Endothelial cell of umbilical vein (primary cell): Measurements from ENCODE around the gene MTNR1B. TPM values are rescaled to one million over a fixed set of nuclear protein-coding genes. Genes with fewer than 3 reads are reported as not detected.
A peak's percentile ranks its signal among the peaks of the same experiment; 100 is the strongest.

Source experiments
- BruUV-seq: library from RNA; stranded (reverse); fragments of 400-500 nt; replicated peaks from 2 replicates; lab custom pipeline; 2021; lab: Mats Ljungman, UMichigan
- CTCF ChIA-PET: fragments of 300-600, 350-600 bp; sonication (Branson Sonifier 250); formaldehyde crosslinking; loops from one replicate; lab custom pipeline; 2021; ENCODE audit warnings: antibody characterized with exemption, inconsistent platforms; lab: Charles Lee
- POLR2A ChIA-PET: fragments of 300-600, 350-600 bp; sonication (Branson Sonifier 250); formaldehyde crosslinking; loops from one replicate; lab custom pipeline; 2021; ENCODE audit warnings: antibody characterized with exemption, inconsistent platforms; lab: Charles Lee
- DNase-seq: peaks from one replicate; pipeline ENCODE4 v3.0.0-alpha.2; 2011; ENCODE audit warnings: low read depth, low spot score
- FAIRE-seq: peaks from 2 replicates; lab custom pipeline; 2011; peaks lifted over from hg19 to GRCh38; lab: Jason Lieb, UNC
- H2AFZ ChIP-seq: 2 replicates; pipeline ENCODE4 v1.6.0; 2012; ENCODE audit warnings: low read depth, low read length, control low read depth, inconsistent platforms
- H3K27ac ChIP-seq: 2 replicates; pipeline ENCODE4 v1.5.1; 2011; ENCODE audit warnings: low read depth, mild to moderate bottlenecking, control low read depth, low read length, moderate library complexity; ENCODE audit not compliant: insufficient read depth
- H3K27me3 ChIP-seq, 2 experiments: 2 replicates each; pipeline versions ENCODE4 v1.6.0 to v1.6.1; 2011; ENCODE audit warnings: low read length in 2 of 2, mixed read lengths in 1 of 2; ENCODE audit not compliant: control insufficient read depth in 2 of 2, insufficient read depth in 2 of 2
- H3K36me3 ChIP-seq, 2 experiments: 2 replicates in 1 of 2; 3 replicates in 1 of 2; pipeline ENCODE4 v1.5.1; 2011; ENCODE audit warnings: low read length in 2 of 2, mild to moderate bottlenecking in 1 of 2, moderate library complexity in 1 of 2; ENCODE audit not compliant: control insufficient read depth in 2 of 2, insufficient read depth in 2 of 2; ENCODE audit errors: extremely low read depth in 1 of 2
- H3K4me1 ChIP-seq: 3 replicates; pipeline ENCODE4 v1.5.1; 2011; ENCODE audit warnings: mild to moderate bottlenecking, low read length; ENCODE audit not compliant: control insufficient read depth, insufficient read depth; ENCODE audit errors: extremely low read depth
- H3K4me2 ChIP-seq: 2 replicates; pipeline ENCODE4 v1.6.1; 2011; ENCODE audit warnings: low read length, control low read depth, mixed read lengths; ENCODE audit not compliant: insufficient read depth
- H3K4me3 ChIP-seq, 3 experiments: fragments of 200-600 bp in 1 of 3; sonication (generic), shearing (Covaris generic) in 1 of 3; replicated peaks in 1 of 3; 2 replicates each; pipeline ENCODE4 v1.5.1; 2011 to 2016; ENCODE audit warnings: control low read depth in 3 of 3, low read length in 3 of 3, mild to moderate bottlenecking in 2 of 3, inconsistent platforms in 1 of 3, low read depth in 1 of 3, moderate library complexity in 1 of 3; ENCODE audit not compliant: insufficient read depth in 1 of 3
- H3K79me2 ChIP-seq: 2 replicates; pipeline ENCODE4 v1.6.0; 2012; ENCODE audit warnings: low read length, inconsistent platforms; ENCODE audit not compliant: control insufficient read depth, insufficient read depth
- H3K9ac ChIP-seq: replicated peaks from 2 replicates; pipeline ENCODE3; 2011; ENCODE audit warnings: low read length, control low read depth; ENCODE audit not compliant: insufficient read depth; ENCODE audit errors: extremely low read depth
- H3K9me1 ChIP-seq: replicated peaks from 3 replicates; pipeline ENCODE4 v1.6.0; 2011; ENCODE audit warnings: mild to moderate bottlenecking, low read length; ENCODE audit not compliant: control insufficient read depth, insufficient read depth; ENCODE audit errors: extremely low read depth
- H3K9me3 ChIP-seq: replicated peaks from 2 replicates; pipeline ENCODE4 v1.5.1; 2012; ENCODE audit warnings: low read length, inconsistent platforms; ENCODE audit not compliant: control insufficient read depth, insufficient read depth
- H4K20me1 ChIP-seq: replicated peaks from 2 replicates; pipeline ENCODE3; 2011; ENCODE audit warnings: mild to moderate bottlenecking, low read length; ENCODE audit not compliant: control insufficient read depth, insufficient read depth; ENCODE audit errors: extremely low read depth
- EZH2 ChIP-seq: IDR thresholded peaks from 2 replicates; pipeline ENCODE4 v1.6.1; 2012; ENCODE audit warnings: borderline replicate concordance, low read depth, mild to moderate bottlenecking, moderate library complexity, low read length, inconsistent platforms; ENCODE audit not compliant: severe bottlenecking
- FOS ChIP-seq: IDR thresholded peaks from 2 replicates; pipeline ENCODE4 v1.6.1; 2011; ENCODE audit warnings: mild to moderate bottlenecking, low read length, moderate library complexity, borderline replicate concordance; ENCODE audit not compliant: insufficient read depth
- GATA2 ChIP-seq: IDR thresholded peaks from 2 replicates; pipeline ENCODE4 v1.7.0; 2011; ENCODE audit warnings: low read depth, mild to moderate bottlenecking, moderate library complexity, mixed read lengths, low read length; ENCODE audit not compliant: insufficient read length, insufficient read depth
- JUN ChIP-seq: IDR thresholded peaks from 2 replicates; pipeline ENCODE4 v1.6.1; 2011; ENCODE audit warnings: borderline replicate concordance, low read depth; ENCODE audit not compliant: insufficient read length, insufficient read depth
- MYC ChIP-seq: IDR thresholded peaks from one replicate; pipeline ENCODE4 v1.6.1; 2011; ENCODE audit warnings: mild to moderate bottlenecking, low read depth, low read length
- POLR2A ChIP-seq: IDR thresholded peaks from 2 replicates; pipeline ENCODE4 v1.6.1; 2012; ENCODE audit warnings: low read depth, mild to moderate bottlenecking, control low read depth, low read length
- POLR2AphosphoS5 ChIP-seq: IDR thresholded peaks from 2 replicates; pipeline ENCODE4 v1.6.1; 2012; ENCODE audit warnings: low read depth, mild to moderate bottlenecking, control low read depth, low read length, moderate library complexity; ENCODE audit not compliant: insufficient read depth
- dilution Hi-C: fragments of 300-500 bp; cut with MboI; formaldehyde crosslinking; loops from one replicate; pipeline ENCODE4 v1.15.0; 2019; ENCODE audit warnings: low sequenced_read_pairs; ENCODE audit not compliant: extremely low pct_ligation_motif_present
- intact Hi-C: fragments of 100-400 bp; cut with micrococcal nuclease; formaldehyde crosslinking; loops from one replicate; pipeline ENCODE4 v1.10.0; 2022
- polyA plus RNA-seq, 4 experiments: library from polyadenylated mRNA; depleted of rRNA in 3 of 4; stranded (reverse) in 3 of 4; unstranded in 1 of 4; fragments of >200 nt; gene quantifications; 2 replicates each; pipeline versions ENCODE4 v1.2.1 to v1.2.3, GENCODE V29; 2011 to 2012; ENCODE audit warnings: missing spikeins in 1 of 4
- total RNA-seq: library from RNA; stranded (reverse); gene quantifications from 2 replicates; pipeline ENCODE4 v1.2.3, GENCODE V29; 2021
- TF ChIP-seq, protein P1 (sequence below): IDR thresholded peaks from 2 replicates; pipeline ENCODE4 v1.6.1; 2011; ENCODE audit not compliant: insufficient read depth, insufficient read length
- TF ChIP-seq, protein P2 (sequence below), 2 donors: IDR thresholded peaks; 1 replicate in 1 of 2; 2 replicates in 1 of 2; pipeline ENCODE4 v1.5.1; 2011; ENCODE audit warnings: low read length in 2 of 2, mild to moderate bottlenecking in 2 of 2, moderate library complexity in 2 of 2, control low read depth in 1 of 2, inconsistent platforms in 1 of 2, low read depth in 1 of 2; ENCODE audit not compliant: insufficient read depth in 1 of 2; ENCODE audit errors: extremely low read depth in 1 of 2

Gene MTNR1B
- total and polyA plus RNA-seq, 2 donors (not counting 3 experiments of a cell fraction or from before 2014, with no cell fraction given): not detected

DNA sequence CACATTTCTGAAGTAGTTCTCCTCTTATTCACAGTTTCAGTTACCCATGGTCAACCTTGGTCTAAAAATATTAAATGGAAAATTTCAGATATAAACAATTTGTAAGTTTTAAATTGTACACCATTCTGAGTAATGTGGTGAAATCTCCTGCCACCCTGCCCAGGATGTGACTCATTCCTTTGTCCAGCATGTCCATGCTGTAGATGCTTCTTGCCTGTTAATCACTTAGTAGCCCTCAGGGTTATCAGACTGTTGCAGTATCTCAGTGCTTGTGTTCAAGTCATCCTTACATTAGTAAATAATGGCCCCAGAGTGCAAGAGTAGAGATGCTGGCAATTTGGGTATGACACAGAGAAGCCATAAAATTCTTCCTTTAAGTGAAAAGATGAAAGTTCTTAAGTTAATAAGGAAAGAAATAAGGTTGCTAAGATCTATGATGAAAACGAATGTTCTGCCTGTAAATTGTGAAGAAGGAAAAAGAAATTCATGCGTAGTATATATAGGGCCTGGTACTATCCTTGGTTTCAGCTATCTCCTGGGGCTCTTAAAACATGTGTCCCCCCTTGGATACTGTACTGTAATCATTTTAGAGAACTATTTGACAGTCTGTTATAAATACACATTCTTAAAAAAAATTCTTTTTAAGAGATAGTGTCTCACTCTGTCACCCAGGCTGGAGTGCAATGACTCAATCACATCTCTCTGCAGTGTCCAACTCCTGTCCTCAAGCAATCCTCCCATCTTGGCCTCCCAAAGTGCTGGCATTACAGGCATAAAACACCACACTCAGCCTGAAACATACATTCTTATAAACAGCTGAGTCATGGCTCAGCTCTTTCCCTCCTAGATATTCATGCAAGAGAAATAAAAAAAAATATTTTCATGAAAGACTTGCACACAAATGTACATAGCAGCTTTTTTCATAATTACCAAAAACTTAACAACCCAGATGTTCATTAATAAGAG, 31.3 kb downstream of the MTNR1B start:
- Histone ChIP-seq H3K79me2 (no peaks in the 10 kb centered on the region), H3K9me3 (no peaks in the 10 kb centered on the region), H3K4me1 (peaks cover 11% of the 10 kb centered on the region), H3K9me1 (no peaks in the 10 kb centered on the region), H3K9ac (no peak overlapping the region), H3K36me3 (no peaks in the 10 kb centered on the region), H3K4me3 (no peak overlapping the region), H2AFZ (no peak overlapping the region), H3K27ac (peak overlapping the region; percentile 45), H3K4me2 (peak overlapping the region; percentile 19), H4K20me1 (no peaks in the 10 kb centered on the region), H3K27me3 (no peaks in the 10 kb centered on the region)
- ChIA-PET CTCF (interaction anchor here (1.0 to 1.6 kb wide), 3 partner anchors 10 to 225 kb away, joined by 4 to 8 read pairs (median 4); no protein-coding TSS in a partner anchor), POLR2A (no interaction called here)
- FAIRE-seq (peak; percentile 93), DNase-seq (peak; percentile 86)
- dilution Hi-C loops (no loop called here), intact Hi-C loops (no loop called here)
- TF ChIP-seq MYC (no peak), POLR2A (no peak), GATA2 (peak; percentile 72), JUN (peak; percentile 83), FOS (peak; percentile 87), EZH2 (no peak), POLR2AphosphoS5 (peak; percentile 50)
- TF ChIP-seq, protein P1, sequence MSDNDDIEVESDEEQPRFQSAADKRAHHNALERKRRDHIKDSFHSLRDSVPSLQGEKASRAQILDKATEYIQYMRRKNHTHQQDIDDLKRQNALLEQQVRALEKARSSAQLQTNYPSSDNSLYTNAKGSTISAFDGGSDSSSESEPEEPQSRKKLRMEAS: no peak
- TF ChIP-seq, protein P2, sequence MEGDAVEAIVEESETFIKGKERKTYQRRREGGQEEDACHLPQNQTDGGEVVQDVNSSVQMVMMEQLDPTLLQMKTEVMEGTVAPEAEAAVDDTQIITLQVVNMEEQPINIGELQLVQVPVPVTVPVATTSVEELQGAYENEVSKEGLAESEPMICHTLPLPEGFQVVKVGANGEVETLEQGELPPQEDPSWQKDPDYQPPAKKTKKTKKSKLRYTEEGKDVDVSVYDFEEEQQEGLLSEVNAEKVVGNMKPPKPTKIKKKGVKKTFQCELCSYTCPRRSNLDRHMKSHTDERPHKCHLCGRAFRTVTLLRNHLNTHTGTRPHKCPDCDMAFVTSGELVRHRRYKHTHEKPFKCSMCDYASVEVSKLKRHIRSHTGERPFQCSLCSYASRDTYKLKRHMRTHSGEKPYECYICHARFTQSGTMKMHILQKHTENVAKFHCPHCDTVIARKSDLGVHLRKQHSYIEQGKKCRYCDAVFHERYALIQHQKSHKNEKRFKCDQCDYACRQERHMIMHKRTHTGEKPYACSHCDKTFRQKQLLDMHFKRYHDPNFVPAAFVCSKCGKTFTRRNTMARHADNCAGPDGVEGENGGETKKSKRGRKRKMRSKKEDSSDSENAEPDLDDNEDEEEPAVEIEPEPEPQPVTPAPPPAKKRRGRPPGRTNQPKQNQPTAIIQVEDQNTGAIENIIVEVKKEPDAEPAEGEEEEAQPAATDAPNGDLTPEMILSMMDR (IDR thresholded peaks at IDR 0.05; ENCODE audit: extremely low read depth in 1 of 2, insufficient read depth in 1 of 2, low read depth in 1 of 2, low read length in 2 of 2): no peak
- no TSS peak for BruUV-seq
